GM13977 (cell line): Measurements from ENCODE around the gene HDAC10.
A peak's percentile ranks its signal among the peaks of the same experiment; 100 is the strongest.

ENCODE experiments used
- DNase-seq: peaks from one replicate; pipeline ENCODE4 v3.0.0; 2012; ENCODE audit warnings: low spot score
- CTCF ChIP-seq: IDR thresholded peaks from 2 replicates; pipeline ENCODE4 v1.5.1; 2012; ENCODE audit warnings: mild to moderate bottlenecking, control low read depth; ENCODE audit not compliant: insufficient read depth; ENCODE audit errors: extremely low read depth, missing control alignments
- in situ Hi-C: fragments of 300-500 bp; cut with MboI; formaldehyde crosslinking; loops from one replicate; pipeline ENCODE4 v1.12.0; 2022; ENCODE audit warnings: low sequenced_read_pairs, low pct_unique_long_range_greater_than_20kb, mixed read lengths, inconsistent platforms; ENCODE audit not compliant: unreplicated experiment

The HDAC10 gene

GRCh38 chr22:50200461-50201190, 50.4 kb downstream of the HDAC10 start, which contains the start of gene SELENOO:
SELENOO (plus strand) TSS chr22:50201011; CDS start chr22:50201037, 26 bp downstream.
- no peak for TF ChIP-seq CTCF
- DNase-seq: peak; percentile 100
- in situ Hi-C loops: loop anchor here (10.0 kb wide), 1 partner anchor 56 kb away; no protein-coding TSS in a partner anchor

- DNase-seq: no peak
- in situ Hi-C loops: loop anchor here (10.0 kb wide), 1 partner anchor 55 kb away; no protein-coding TSS in a partner anchor
- no peak for TF ChIP-seq CTCF
Measured at GRCh38 chr22:50199829-50200460, 51.1 kb downstream of the HDAC10 start.

DNA sequence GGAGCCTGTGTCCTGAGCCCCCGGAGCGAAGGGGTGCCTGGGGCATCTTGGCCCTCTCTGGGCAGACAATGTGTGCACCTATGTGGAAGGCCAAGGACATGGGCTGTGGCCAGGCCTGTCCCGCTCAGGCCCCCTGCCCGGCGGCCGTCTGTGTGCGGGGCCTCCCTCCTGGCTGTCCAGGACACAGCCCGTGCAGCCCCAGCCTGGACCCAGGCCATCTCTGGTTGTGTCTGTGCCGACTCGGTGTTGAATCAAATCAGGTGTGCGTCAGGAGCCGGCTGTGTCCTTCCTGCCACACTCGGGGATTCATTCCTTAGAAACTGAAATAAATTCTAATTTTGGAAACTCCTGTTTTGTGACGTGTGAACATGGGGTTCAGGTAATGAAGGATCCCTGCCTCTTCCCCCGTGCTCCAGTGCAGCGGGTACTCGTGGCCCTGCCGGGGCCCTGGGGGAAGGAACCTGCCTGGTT, 51.8 kb downstream of the HDAC10 start:
- in situ Hi-C loops: no loop called here
- TF ChIP-seq CTCF: no peak

GRCh38 chr22:50198624-50199017, 52.4 kb downstream of the HDAC10 start:
- in situ Hi-C loops: no loop called here
- no peak for DNase-seq
- no peak for TF ChIP-seq CTCF

More for the DNA sequence above, 51.8 kb downstream of the HDAC10 start:
- DNase-seq: no peak

DNA sequence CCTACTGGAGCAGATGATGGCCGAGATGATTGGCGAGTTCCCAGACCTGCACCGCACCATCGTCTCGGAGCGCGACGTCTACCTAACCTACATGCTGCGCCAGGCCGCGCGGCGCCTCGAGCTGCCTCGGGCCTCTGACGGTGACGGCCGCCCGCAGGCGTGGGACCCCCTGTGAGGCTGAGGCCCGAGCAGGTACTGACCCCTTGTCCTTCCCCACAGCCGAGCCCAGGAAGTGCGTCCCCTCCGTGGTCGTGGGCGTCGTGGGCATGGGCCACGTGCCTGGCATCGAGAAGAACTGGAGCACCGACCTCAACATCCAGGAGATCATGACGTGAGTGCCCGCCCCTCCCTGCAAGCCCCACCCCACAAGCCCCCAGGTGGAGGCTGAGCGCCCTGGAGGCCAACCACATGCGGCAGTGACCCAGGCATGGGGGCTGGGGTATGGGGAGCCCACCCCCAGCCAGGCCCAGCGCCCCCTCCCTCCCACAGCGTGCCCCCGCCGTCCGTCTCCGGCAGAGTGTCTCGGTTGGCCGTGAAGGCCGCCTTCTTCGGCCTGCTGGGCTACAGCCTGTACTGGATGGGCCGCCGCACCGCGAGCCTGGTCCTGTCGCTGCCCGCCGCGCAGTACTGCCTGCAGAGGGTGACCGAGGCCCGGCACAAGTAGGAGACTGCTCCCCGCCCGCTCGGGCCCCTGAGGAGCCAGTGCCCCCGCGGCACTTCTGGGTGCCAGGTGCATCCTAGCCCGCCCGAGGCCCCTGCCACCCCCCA, 53.0 kb downstream of the HDAC10 start:
- in situ Hi-C loops: no loop called here
- TF ChIP-seq CTCF: no peak
- DNase-seq: no peak
